Ovary (tissue), 3 donors: ENCODE results near the gene PRPSAP1.

Experiments
- CTCF ChIP-seq, 3 donors: fragments of 450-650 bp in 2 of 3; fragments of 200-600 bp in 1 of 3; IDR thresholded peaks; one replicate each; pipeline versions ENCODE4 v1.5.1 to v1.8.0; 2016 to 2022; ENCODE audit warnings: antibody characterized with exemption in 3 of 3, mild to moderate bottlenecking in 1 of 3
- EP300 ChIP-seq: sonication (generic); formaldehyde crosslinking; IDR thresholded peaks from one replicate; pipeline ENCODE4 v1.6.1; 2017; ENCODE audit warnings: antibody characterized with exemption
- POLR2A ChIP-seq: fragments of 450-650 bp; IDR thresholded peaks from one replicate; pipeline ENCODE4 v1.6.1; 2017; ENCODE audit warnings: antibody characterized with exemption, mild to moderate bottlenecking, moderate library complexity
- donor health status: DM: no; HTN: no; CAD: no.

GRCh38 chr17:76314392-76315227, 39.1 kb downstream of the PRPSAP1 start:
- TF ChIP-seq CTCF (IDR thresholded peaks at IDR 0.05) (no peak), POLR2A (no peak), EP300 (no peak)
